Hepatic stellate cell (primary cell): Measurements from ENCODE around the gene CAMK2B.

Experiments
- DNase-seq: peaks from one replicate; pipeline ENCODE4 v3.0.0; 2011; ENCODE audit warnings: low spot score

The CAMK2B gene

DNA sequence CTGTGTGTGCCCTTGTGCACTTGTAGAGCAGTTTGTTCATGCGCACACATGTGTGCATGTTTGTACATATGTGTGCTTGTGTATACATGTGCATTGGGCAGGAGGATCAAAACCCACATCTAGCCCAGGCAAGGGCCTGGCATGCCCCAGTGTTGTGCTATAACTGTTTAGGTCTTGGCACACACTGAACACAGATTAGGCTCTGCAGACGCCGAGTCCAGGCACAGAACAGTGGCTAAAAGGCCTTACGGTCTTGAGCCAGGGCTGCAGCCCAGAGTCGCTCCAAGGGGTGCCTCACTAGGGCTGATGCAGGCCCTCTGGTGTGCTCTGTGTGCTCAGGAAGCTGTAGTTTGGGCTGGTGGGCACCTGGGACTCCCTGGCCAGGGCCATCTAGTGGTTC, 68.9 kb downstream of the CAMK2B start:
- no peak for DNase-seq

DNA sequence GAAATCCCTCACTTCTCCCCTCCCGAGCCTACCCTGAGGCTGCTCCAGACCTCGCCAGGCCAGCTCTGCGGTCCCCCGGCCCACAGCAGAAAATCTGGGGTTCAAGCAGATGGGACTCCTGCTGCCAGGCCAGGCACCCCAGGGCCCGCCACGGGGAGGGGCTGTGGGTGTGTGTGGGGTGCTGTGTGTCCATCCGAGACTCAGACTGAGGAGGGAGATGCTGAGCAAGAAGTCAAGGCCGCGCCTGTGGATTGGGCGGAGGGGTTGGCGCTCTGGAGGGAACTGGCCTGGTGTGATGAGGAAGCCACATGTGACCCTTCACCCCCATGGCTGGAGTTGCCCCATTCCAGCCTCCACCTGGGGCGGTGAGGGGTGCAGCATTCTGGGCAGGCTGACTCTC, 73.5 kb downstream of the CAMK2B start:
- DNase-seq: no peak

DNA sequence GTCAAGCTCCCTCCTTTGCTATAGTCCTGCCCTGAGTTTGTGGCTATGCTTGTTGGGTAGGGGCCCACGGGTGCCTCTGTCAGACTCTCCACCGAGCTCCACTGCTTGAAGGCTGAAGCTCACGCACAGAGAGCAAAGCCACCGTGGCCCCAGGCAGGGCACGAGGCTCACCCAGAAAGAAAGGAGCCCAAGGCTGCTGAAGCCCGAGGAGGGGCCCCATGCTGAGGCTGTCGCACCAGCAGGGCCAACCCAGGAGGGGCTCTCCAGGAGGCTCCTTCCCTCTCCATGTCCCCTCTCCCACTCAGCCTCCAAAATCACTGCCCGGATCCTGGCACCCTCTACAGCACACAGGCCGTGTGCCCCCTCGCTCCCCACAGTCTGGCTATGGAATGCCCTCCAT, 74.1 kb downstream of the CAMK2B start:
- no peak for DNase-seq

DNA sequence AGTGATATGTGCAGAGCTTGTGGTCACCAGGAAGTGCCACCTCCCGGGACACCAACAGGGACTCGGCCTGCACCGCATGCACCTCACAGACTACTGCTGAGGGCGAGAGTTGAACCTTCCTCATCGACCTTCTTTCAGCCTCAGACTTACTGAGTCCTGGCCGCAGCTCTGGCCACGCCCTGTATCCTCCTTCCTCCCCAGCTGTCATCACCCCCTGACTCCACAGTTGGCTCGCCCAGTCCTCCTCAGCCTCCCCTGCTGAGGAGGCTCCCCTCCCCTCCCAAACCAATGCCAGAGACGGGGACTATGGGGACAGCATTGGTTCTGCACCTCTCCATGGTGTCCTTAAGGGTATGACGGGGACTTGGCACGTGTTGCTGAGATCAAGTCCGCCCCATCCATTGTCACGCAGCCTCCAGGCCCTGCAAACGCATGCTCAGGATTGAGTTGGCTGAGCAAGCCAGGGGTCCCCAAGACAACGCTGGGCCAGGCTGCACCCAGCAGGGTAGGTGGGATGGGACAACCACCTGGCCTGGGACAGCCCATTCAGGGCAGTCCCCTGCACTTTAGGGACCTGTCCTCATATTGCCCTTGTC, 75.7 kb downstream of the CAMK2B start:
- no peak for DNase-seq

DNA sequence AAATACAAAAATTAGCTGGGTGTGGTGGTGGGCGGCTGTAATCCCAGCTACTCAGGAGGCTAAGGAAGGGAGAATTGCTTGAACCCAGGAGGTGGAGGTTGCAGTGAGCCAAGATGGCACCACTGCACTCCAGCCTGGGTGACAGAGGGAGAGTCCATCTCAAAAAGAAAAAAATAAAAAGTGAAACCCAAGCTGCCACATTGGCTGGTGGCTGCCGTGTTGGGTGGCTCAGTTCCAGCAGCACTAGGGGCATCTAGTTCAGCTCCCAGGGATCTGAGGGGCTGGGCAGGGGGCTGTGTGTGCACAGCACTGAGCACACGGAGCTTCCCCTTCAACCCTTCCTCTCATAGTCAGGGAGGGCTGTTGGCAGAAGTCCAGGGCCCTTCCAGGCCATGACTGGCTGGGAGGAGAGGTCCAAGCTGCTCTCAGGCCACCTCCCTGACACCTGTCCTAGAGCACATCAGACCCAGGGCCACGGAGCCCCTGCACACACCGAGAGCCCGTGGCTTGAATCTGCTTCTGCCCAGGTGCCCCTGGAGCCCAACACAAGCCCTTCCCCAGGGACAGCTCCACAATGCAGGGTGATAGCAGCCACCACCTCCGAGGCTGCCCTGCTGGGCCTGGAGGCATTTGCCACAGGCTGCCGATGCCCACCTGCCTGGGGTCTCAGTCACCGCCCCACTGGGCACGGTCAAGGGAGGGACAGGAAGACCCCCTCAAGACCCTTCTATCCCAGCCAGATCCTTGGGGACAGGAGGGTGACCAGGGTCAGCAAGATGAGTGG, 77.3 kb downstream of the CAMK2B start:
- no peak for DNase-seq

DNA sequence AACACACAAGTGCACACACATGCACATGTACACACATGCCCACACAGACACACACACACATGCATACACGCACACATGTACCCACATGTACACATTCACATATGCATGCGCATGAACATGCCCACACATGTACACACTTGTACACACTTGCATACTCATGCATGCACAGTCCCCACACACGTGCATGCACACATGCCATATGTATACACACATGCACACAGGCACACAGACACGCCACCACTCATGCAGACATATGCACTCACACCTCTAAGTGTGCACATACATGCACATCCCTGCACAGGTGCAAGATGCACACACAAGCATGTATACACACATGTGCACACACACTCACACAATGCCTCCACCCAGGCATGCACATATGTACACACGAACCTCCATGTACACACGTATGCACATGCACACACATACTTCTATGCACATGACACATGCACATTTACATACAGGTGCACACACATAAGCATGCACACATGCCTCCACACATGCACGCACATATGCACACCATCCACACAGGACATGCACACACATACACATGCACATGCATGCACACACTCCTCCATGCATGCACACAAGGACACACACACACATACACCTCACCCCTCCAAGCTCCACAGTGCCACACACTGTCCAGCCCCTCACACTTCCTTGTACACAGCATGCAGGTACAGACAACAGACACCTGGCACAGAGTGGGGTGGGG, 78.8 kb downstream of the CAMK2B start:
- no peak for DNase-seq

DNA sequence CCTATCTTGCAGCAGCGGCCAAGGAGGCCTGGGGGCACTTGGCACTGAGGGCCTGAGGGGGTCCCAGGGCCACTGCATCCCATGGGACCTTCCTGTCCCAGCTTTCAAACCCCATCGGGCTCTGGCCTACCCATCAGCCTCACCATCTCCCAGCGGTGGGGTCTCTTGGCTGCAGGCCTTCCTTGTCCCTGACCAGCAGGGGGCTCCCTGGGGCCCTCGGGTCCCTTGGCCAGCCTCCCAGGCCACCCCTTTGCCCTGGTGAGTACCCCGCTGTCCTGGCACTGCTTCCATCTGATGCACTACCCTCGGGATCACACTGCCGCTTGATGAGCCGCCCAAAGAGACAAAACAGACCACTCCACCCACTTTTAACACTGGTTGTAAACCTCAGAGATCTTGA, 81.1 kb downstream of the CAMK2B start:
- peak; percentile 56 for DNase-seq

DNA sequence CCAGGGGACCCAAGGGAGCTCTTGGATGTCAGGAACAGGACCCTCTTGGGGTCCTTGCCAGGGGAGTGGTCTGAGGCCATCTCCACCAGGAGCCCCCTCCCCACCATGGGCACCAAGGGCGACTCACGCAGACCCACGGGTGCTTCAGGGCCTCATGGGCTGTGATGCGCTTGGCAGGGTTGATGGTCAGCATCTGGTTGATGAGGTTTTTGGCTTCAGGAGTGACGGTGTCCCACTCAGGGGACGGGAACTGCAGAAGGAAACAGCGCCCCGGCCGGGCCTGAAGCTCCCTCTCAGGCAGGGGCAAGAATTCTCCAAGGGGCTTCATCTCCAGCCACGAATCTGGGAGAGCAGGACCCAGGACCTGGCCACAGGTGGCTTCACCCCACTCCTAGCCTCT, 83.3 kb downstream of the CAMK2B start:
- DNase-seq: no peak

DNA sequence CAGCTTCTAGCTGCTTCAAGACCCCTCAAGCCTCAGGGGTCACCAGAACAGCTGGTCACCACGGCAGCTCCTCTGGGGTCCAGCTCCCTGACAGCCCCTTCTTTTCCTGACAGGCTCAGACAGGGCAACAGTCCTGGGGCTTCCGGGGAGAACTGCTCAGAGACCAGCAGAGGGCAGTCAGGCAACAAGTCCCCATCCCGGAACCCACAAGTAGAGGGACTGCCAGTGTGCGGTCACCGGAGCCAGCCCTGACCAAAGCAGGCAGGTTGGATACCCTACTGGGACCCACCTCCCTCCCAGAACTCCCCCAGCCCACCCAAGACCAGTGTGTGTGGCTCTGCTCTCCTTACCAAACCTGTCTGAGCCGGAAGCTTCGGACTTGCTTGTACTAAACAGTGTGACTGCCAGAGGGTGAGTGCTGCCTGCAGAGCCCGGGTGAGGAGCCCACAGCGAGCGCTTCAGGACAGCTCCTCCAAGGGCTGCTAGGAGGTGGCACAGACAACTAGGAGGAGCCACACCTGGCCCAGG, 84.3 kb downstream of the CAMK2B start:
- DNase-seq: peak; percentile 95

DNA sequence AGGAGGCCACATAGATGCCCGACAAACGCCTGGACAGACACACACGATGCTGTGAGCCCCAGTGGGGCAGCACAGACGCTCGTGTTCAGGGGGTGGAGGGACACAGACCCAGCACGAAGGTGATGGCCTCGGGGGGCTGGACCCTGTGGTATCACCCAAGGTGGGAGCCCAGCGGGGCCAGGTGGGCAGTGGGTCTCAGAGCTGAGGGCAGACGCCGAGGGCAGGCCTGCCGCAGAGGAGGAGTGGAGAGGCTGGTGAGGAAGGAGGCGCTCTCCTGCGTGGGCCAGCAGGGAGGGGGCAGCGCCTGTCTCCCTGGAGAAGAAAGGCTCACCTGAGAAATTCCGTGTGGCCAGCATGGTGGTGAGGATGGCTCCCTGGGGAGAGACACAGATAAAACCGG, 85.0 kb downstream of the CAMK2B start:
- DNase-seq: no peak

DNA sequence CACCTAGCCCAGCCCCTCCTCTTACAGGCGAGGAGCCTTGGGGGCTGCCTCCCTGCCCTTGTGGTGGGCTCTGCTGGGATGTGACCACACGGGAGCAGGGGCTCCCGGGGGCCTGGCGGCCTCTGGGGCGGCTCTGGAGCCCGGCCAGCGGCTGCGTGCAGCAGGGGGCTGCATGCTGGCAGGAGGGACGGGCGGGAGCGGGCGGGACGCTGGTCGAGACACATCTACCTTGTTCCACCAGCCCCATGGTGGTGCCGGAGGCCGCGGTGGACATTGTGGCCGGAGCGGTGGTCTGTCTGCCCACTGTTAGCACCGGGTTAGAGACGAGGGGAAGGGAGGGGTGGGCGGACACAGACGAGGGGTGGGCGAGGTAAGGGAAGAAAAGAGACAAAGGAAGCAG, 86.0 kb downstream of the CAMK2B start:
- DNase-seq: no peak

DNA sequence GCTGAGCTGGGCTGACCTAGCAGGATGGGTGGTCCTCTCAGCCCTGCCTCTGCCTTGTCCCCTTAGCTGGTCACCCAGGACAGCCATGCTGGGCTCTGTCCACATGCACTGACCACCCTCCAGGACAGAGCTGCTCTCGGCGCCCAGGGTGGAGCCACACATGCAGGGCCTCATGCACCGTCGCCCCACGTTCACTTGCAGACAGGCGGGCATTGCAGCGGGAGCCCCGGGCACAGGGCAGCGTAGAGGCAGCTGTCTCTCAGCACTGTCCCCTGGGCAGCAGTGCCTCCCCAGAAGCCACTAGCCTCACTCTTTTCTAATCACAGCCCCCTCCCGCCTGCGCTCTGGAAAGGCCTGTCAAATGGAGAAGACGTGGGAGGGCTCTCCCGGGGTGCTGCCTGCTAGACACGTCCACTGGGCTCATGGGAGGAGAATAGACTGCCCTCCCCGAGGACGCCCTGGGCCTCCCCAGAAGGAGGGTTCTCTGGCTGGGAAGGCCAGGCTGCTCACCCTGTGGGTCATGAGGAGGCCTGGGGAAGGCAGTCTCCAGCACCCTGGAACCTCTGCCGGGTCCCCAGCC, 87.2 kb downstream of the CAMK2B start:
- no peak for DNase-seq

DNA sequence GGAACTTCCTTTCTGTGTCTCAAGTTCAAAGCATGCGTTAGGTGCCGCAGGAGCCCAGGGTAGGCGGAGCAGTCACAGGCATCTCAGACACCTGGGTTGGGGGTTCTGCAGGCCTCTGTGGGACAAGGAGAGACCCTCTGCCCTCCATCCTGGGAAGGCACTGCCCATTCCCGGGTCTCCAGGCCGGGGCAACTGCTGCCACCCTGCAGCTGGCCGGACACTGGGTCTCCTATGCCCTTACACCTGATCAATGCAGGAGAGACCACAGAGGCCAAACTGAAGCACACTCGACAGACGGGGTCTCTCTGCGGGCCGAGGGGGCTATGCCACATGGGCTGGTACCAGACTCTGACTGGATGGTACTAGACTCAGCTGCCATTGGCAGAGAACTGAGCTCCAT, 87.7 kb downstream of the CAMK2B start:
- DNase-seq: no peak

DNA sequence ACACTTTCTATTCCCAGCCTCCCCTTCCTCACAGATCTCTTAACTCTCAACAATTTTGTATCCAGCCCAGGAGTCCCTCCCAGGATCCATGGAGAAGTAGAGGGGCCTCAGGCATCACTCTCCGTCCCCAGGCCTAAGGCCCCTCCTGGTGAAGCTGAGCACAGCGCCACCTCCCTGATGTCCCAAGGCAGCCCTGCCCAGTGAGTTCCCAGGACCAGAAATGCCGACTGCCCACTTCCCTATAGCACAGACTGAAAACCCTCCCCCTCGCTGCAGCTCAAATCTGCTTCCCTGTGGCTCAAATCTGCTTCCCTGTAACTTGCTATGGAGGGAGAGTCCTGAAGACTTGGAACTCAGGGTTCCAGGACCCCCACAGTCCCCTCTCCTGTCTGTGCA, 89.1 kb downstream of the CAMK2B start:
- no peak for DNase-seq

DNA sequence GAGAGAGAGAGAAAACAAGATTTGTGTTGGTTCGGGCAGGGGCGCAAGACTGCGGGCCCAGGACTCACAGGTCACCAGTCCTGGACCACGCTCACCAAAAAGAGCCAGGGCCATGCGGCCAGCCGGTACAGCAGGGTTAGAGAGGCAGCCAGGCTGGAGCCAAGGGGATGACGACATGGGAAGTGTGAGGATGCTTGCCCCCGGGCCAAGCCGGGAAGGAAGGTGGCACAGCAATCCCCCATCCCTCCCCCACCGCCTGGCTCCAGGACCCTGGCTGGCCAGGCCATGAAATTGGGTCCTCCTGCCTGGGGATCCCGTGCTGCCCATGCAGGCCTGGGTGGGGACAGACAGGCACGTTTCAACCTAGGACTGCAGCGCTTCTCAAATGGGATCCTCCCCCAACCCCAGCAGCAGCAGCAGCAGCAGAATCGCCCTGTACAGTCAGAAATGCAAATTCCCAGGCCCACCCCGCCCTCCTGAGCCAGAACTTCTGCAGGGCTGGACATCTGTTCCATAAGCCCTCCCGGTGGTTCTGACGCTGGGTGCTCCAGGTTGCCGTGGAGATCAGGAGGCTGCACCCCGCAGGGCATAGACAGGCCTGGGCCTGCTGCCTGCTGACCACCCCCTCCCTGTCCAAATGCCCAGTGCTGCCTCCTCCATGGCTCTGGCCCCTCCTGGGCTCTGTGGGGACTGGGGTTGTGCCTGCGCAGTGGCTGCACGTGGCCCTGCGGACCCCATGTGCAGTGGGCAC, 89.6 kb downstream of the CAMK2B start:
- DNase-seq: no peak

DNA sequence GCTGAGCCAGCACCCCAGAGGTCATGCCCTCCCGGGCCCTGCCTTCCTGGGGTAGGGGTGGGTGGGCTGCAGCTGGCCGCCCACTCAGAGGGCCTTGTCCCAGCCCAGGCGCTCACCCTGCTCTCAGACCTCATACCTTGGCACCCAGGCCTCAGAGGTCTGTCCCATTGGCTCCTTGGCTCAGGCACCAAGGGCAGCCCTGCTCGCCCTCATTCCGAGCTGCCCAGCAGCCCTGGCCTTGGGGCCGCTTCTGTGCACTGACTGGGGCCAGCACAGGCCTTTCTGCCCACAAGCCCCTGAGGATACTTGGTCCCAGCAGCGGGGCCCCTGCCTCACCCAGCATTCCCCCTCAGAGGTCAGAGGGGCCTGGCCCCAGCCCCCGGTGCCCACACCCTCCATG, 90.3 kb downstream of the CAMK2B start:
- no peak for DNase-seq

DNA sequence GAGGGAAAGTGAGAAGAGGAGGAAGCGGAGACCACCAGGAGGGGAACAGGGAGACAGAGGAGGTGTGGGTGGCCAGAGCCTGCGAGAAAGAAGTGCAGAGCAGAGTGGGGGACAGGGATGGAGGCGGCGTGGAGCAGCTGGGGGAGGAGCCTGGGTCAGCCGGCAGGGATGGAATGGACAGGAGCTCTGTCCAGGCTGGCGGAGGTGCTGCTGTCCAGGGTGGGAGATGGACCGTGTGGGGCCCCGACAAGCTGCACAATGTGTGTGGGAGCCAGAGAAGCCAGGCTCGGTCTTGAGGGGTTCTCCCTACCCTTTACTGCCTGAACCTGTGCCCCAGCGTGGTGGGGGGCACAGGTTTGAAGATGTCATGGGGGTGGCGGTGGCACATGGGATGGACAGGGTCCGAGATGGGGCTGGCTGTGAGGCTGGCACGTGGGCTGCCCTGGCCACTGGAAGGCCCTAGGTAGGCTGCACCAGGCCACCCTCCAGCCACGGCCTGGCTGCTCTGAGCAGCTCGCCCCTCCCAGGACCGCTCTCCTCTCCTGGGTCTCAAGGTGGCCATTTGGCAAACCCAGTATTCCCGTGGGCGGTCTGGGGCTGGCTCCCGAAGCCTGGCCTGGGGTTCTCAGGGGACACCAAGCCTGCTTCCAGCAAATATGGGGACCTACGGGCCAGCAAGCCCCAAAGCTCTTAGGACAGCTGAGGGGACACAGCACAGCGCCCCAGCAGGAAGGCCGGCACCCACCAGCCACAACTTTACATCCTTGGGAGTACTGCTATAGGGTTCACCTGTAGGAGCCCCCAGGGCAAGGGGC, 92.3 kb downstream of the CAMK2B start:
- DNase-seq: no peak

DNA sequence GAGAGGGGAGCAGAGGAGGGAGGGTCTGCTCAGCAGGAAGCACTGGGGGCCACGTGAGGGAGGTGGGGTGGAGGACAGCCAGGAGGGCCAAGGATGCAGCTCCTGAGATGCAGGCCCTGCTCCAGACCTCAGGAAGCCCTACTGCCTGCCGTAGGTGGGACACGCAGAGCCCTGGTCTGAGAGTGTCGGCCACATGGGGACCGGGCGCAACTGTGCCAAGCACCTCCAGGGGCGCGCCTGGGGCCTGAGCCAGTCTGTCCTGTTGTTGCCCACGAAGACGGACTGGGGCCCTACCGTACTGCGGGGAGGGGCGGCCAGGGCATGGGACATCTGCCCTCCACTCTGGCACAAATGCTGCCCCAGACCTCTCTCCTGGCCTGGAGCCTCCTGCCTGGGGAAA, 93.0 kb downstream of the CAMK2B start:
- no peak for DNase-seq

DNA sequence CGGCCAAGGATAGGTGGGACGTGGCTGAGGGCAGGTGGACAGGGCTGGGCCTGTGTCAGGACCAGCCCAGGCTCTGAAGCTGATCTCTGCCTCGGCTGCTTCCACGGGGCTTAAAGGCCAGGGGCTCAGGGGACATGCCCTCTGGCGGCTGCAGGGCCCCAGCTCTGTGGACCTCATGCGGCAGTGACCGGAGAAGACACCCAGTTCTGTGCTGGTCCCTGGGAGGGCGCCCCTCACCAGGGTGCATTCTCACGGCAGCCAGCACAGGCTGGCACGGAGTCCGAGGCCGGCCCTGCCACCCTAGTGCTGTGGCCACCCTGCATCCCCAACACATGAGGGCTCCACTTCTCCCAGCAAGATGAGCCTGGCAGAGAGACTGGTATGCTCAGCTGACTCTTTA, 94.3 kb downstream of the CAMK2B start:
- no peak for DNase-seq

DNA sequence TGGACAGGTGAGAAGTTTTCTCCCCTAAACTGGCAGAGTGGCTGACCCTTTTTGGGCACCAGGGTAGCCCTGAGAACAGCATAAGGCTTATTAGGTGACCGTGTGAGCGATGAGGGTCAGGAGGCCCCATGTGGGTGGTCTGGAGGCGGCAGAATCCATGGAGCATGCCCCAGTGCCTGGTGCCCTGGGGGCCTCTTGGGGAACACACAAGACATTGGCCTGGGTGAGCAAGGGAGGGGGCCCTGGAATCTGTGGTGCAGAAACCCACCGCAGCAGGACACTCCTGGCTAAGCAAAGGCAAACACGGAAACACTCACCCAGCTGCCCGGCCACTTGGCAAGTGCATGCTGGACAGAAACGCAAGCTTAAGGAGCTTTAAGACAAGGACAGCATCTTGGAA, 95.1 kb downstream of the CAMK2B start:
- DNase-seq: no peak

DNA sequence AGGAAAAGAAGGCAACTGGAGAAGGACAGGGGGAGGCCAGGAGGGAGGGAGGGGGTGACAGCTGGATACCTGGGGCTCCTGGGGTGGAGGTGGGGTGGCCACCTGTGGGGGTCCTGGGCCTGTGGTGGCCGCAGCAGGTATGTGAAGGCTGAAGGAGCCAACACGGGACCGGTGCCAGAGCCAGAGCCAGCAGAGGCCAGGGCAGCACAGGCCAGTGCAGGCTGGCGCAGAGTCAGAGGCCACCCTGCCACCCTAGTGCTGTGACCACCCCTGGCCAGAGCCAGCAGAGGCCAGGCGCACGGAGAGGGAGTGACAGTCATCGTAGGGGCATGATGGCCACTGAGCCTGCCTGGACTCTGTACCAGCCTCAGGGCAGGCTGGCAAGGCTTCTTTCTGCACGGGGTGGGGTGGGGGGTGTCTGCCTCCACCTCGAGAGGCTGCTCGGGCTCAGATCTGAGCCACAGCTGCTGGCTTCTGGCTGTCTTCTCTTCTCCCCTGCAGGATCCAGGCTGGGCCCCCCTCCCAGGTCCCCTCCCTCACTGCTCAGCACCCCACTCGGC, 95.8 kb downstream of the CAMK2B start:
- DNase-seq: no peak
